Heart left ventricle (tissue), 13 donors: ENCODE results near the gene TRIM15.

Experiments used
- POLR2A ChIP-seq, 2 donors: fragments of 450-650 bp; IDR thresholded peaks; one replicate each; pipeline ENCODE4 v1.6.1; 2017; ENCODE audit warnings: antibody characterized with exemption in 2 of 2, mild to moderate bottlenecking in 2 of 2, moderate library complexity in 2 of 2
- TF ChIP-seq, protein P1 (sequence below), 12 donors: fragments of 200-600 bp; sonication (generic) in 4 of 12; IDR thresholded peaks; one replicate each; pipeline versions ENCODE4 v1.5.0 to v1.8.0; 2018 to 2022; ENCODE audit warnings: antibody characterized with exemption in 12 of 12, mild to moderate bottlenecking in 5 of 12
- donor health status: ischemic (EF 13 %, LVEDD 7.1; RV severe dilation, severe dysfunction).
- donor health status: DM: no; HTN: yes; CAD: no.
- donor health status: DM: no; HTN: no; CAD: no.
- donor health status: ischemic (EF 25% LVEDD 6.9; RV normal size, moderate dysfunction).
- donor health status: ischemic (EF 25% LVEDD 5.7; RV mildly dilated, moderate dysfunction).
- donor health status: ischemic (EF 35%, LVEDD 5.7; RV mildly dilated, moderate dysfunction).
- donor health status: nonischemic (EF 11% LVEDD 7.7; RV severe dilation, severe dysfunction).
- donor health status: DM: yes; HTN: yes; CAD: no.
- donor health status: PGD.
- donor health status: ischemic (EF 29% LVEDD 5.4; RV normal size, mild dysfunction).
- donor health status: nonischemic (EF 23%, LVEDD 6.1; RV moderate dilation, normal function).

GRCh38 chr6:30154061-30154460 lies 9.3 kb upstream of the TRIM15 start:
- TF ChIP-seq, protein P1, sequence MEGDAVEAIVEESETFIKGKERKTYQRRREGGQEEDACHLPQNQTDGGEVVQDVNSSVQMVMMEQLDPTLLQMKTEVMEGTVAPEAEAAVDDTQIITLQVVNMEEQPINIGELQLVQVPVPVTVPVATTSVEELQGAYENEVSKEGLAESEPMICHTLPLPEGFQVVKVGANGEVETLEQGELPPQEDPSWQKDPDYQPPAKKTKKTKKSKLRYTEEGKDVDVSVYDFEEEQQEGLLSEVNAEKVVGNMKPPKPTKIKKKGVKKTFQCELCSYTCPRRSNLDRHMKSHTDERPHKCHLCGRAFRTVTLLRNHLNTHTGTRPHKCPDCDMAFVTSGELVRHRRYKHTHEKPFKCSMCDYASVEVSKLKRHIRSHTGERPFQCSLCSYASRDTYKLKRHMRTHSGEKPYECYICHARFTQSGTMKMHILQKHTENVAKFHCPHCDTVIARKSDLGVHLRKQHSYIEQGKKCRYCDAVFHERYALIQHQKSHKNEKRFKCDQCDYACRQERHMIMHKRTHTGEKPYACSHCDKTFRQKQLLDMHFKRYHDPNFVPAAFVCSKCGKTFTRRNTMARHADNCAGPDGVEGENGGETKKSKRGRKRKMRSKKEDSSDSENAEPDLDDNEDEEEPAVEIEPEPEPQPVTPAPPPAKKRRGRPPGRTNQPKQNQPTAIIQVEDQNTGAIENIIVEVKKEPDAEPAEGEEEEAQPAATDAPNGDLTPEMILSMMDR (IDR thresholded peaks at IDR 0.05), result no peak
- TF ChIP-seq POLR2A (IDR thresholded peaks at IDR 0.05), result no peak
